GM19324 (cell line): ENCODE measurements around the gene CDK9.
"Not testable (repeated sequence)": the region's sequence is repeated elsewhere in the genome, so short reads cannot be mapped to it uniquely, and the experiment has no call there.

ENCODE experiments used
- ATAC-seq: cut with Tn5 transposase; IDR thresholded peaks from one replicate; pipeline ENCODE4 v1.9.1; 2021; ENCODE audit warnings: mild to moderate bottlenecking, moderate library complexity; ENCODE audit not compliant: unreplicated experiment, low FRiP score

CDK9 gene

DNA sequence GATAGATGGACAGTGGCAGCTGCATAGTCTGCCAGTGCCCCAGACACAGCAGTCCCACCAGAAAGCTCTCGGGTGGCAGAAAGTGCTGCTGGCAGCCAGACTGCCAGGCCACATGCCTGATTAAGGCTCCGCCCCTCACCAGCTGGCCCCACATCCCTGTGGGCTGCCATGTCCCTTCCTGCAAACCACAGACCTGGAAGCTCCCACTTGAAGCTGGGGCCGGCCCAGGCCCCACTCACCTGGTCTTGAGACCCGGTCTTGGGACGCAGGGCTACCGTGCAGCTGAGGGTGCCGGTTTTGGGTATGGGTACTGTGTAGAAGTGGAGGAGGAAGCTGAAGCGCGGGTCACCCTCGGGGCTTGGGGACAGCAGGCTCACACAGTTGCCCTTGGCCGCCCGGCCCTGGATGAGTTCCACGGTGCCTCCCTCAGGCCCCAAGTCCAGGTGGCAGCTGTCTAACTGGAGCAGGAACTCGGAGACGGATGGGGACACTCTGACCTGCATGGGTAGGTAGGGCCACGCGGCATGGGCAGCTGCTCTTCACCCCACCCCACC lies 32.1 kb downstream of the CDK9 start:
- ATAC-seq = no peak

DNA sequence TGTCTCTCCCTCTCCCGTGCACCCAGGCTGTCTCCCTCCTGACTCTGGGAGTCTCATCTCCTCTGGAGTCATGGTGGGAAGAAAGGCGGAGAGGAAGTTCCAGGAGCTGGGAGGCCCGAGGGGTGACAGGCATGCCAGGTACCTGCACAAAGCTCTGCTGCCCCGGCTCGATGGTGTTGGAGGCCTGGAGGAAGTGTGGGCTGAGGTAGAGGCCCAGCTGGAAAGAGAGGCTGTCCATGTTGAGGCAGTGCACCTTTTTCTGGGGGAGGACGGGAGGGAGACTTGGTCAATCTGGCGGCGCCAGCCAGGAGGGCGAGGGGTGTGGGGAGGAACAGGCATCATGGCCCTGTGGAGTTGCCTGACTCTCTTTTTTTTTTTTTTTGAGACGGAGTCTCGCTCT lies 32.7 kb downstream of the CDK9 start:
- no peak for ATAC-seq

DNA sequence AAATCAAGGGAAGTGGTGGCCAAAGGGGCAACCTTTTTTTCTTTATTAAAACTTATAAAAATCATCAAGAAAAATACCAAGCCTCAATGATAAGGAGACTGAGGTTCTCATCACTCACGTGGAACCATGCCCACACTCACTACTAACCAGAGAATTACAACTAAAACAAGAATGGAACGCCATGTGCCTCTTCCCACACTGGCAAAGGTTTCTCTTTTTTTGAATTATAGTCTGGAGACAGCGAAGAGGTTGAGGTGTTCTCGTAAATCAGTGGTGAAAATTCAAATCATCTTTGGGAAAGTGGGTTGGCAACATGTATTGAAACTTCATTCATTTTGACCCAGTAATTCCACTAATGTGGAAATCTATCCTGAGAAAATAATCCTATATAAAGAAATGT lies 36.3 kb downstream of the CDK9 start:
- ATAC-seq = no peak

DNA sequence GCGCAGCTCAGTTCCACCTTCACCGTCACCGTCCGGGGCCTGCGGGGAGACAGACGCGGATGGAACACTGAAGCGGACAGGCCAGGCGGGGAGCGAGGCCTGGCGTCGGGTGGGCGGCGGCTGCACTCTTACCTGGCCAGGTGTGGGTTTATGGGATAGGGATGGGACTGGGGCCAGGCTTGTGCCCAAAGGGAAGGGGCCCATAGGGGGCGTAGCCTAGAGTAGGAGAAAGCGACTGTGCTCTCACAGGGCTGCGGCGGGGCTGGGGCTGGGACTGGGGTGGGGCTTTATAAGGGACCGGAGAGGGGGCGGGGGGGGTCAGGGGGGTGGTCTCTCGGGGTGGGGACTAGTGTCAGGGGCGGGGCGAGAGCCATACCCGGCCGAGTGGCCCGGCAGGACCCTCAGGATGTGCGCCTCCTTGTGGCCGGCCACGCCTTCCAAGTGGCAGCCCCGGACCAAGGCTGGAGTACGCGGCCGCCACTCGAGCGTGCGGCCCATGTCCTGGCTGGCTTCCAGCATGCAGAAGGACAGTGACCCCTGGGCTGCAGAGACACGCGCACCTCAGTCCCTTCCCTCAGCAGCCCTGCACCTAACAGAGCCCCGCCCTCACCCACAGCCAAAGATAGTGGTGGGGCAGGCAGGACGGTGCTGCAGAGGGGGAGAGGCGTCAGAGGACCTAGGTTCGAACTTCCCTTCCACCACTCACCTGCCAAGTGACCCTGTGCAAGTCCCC lies 39.7 kb downstream of the CDK9 start:
- ATAC-seq = no peak

DNA sequence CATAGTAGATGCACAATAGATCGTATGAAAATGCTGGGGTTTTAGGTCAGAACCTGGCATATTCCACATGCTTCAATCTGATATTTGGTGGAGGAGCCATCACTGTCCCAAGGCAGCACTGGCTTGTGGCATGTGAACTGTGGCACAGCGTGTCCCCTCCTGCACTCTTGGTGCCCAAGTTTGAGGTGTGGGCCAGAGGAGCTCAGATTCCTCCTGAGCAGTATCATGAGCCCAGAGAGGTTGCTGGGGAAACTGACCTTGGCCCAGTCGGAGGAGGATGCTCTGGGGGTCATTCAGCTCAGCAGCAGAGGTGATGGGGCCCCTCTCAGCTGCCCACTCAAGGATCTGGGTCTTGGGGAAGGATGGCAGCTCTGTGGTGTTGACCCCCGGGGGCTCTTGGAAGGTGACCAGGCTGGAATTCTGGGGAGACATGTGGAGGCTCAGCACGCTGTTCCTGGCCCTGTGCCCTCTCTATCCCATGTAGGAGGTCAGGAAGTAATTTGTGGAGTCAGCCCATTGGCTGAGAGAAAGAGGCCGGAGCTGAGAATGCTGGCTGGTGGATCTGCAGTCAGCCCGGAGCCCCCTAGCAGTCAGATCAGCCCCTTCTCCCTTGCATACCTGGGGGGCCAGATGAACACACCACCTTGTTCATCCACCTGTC lies 40.5 kb downstream of the CDK9 start:
- no peak for ATAC-seq

DNA sequence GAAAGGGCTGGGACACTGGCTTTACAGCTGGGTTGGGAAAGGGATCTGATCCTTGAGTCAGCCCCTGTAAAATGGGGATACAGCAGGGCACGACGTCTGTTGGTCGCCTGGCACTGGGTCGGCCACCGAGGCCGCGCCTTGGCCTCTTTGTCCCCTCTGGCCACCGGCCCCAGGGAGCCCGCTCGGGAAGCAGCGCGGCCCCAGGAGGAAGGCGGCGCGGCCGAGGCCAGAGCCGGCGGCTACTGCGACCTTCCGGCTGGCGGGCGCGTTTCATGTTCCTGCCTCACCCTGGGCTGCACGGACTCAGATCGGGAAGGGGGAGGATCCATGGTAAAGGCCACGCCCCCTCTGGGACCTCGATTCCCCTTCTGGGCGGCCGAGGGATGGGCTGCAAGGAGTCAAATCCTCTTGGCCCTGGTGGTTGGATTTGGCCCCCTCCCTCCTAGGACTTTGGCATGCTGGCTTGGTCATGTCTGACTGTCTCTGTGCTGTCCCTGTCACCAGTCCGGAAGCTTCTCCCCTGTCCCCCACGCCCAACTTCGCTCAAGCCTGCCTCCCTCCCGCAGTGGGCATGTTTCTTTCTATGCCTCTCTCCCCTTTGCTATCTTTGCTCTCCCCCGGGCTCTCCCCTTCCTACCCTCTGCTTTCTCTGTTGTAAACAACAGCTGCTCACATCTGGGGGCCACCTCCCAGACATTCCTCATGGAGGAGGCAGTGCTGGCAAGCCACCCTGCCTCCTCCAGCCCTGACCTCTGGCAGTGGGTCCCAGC lies 42.6 kb downstream of the CDK9 start:
- ATAC-seq = no peak

DNA sequence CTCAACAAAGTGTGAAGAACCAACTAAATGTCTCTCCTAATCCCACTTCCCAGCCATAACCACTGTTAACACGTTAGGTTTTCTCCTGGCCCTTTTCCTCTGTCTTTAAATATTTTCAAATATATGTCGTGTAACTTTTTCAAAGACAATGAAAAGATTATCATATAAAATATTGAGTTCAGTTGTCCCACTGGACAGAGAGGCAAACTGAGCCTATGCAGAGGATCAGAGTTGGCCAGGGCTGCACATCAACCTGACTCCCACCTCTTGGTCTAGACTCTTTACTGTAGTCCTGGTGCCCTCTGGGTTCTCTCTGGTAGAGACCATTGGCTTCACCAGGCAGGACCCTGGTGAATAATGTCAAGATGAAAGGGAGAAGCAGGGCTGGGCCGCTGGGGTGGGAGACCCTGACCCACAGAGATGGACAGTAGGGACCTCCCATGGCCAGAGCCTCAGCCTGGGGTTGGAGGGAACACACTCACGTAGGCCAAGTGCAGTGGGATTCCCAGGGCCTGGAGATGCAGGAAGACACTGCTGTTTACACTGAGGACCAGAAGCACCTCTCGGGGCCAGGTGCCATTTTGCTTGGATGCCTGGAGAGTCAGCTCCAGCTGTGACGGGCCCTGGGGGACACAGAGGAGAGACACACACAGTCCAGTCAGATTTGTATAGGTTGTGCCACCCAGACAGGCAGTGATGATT lies 43.5 kb downstream of the CDK9 start:
- no peak for ATAC-seq

DNA sequence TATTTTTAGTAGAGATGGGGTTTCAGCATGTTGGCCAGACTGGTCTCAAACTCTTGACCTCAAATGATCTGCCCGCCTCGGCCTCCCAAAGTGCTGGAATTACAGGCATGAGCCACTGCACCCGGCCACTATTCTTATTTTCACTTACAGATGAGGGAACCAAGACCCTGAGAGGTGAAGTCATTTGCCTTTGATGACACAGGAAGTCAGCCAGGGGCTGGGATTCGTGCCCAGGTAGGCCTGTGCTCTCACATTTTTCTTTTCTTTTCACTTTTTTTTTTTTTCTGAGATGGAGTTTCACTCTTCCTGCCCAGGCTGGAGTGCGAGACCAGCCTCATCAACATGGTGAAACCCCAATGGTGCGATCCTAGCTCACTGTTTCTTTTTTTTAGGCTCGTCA lies 46.4 kb downstream of the CDK9 start:
- no peak for ATAC-seq

DNA sequence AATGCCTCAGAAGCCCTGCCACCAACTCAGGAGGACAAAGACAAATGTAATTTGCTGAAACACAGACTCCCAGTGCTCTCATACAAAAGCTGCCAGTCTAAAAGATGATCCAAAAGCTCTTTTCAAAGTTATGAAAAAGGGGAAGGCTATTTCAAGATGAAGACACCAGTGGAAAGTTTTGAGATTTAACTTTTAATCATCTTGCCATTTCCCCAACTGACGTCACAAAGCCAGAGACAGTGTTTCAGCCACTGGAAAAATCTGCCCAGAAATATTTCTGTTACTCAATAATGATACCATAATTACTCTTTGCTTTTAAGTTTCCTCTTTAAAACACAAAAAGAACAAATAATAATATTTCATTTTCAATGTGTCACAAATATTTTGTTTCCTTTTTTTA lies 47.7 kb downstream of the CDK9 start:
- ATAC-seq = no peak

DNA sequence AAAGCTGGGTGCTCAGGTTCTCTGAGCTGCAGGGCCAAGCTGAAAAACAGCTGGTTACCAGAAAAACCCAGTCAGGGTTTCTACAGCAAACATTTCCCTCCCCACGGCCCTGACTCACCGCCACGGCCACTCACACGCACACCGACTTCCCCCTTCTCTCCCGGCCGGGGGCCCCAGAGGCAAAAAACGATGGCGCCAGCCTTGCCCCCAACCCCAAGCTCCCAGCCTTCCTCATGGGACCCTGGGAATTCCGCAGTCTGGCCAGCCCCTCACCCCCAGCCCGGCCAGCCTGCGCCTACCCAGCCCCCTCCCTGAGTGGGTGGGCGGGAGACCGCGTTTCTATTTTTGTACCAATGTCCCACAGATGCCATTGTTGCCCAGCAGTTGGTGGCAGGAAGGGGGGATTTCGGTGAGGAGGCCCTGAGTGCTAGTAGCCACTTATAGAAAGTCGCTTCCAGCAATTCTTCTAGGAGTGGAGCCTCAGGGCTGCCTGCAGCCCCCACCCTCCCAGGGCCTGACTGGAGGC lies 50.2 kb downstream of the CDK9 start:
- no peak for ATAC-seq

DNA sequence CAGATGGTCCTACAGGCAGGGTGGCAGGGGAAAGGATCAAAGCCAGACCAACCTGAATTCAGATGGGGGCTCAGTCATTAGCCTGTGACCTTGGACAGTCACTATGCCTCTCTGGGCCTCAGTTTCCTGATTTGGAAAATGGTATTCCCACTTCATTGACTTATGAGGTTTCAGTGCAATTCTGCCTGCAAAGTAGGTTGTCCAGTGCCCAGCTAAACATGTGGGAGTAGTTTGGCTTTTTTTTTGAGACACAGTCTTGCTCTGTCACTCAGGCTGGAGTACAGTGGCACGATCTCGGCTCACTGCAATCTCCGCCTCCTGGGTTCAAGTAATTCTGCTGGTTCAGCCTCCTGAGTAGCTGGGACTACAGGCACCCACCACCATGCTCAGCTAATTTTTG lies 50.7 kb downstream of the CDK9 start:
- not testable (repeated sequence) for ATAC-seq

DNA sequence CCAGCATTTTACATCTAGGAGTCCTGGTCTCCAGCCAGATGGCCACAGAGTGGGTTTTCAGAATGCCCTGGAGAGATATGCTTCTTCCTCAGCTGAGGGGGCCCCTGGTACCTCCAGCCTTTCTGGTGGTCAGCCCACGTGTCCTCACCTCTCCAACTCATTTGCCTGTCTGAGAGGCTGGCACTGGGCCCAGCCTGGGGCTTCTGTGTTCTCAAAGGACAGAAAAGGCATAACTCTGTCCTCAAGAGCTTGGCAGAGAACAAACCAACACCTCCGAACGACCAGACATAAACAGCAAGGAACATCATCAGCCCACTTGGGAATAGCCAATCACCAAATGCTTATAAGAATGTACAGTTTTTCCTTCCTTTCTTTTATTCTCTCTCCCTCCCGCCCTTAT lies 51.5 kb downstream of the CDK9 start:
- ATAC-seq = no peak

DNA sequence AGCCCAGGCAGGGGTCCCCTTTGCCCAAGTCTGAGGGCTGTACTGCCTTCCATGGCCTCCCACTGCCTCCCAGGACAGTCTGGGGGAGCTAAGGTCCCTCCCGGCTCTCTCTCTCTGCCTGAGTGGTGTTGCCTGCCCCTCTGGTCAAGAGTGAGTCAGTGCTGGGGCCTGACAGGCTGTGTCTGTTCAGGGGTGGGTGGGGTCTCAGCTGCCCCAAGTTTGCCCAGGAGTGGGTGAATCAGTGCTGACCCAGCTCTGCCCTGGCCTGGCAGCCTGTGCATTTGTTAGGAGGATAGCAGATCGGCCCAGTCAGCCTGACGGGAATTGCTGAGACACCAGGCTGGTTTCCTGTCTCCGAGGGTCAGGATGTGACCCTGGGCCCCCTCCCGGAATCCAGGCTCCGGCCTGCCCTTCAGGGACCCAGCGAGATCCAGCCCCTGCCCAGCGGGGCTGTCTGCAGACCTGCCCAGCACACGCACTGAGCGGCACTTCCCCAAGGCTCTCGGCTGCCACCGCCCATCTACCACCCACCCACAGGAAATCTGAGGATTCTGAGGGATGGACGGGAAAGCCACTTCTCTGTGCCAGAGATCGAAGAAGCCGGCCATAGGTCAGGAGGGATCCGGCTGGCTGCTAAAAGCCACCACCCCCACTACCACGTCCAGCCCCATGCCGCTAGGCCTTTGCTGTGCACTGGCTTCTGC lies 52.7 kb downstream of the CDK9 start:
- no peak for ATAC-seq
